SK-N-SH treated with all-trans-retinoic acid at 6 μM for 48 hours (cell line): ENCODE measurements around the gene NUP37.

ENCODE experiments used
- CREB5 ChIP-seq: fragments of 250-450 bp; sonication (Bioruptor Pico); IDR thresholded peaks from 2 replicates; pipeline ENCODE4 v1.5.1; 2020; ENCODE audit warnings: low read depth, mild to moderate bottlenecking, moderate library complexity
- ESRRG ChIP-seq: fragments of 250-450 bp; sonication (Bioruptor Pico); IDR thresholded peaks from 2 replicates; pipeline ENCODE4 v1.6.1; 2021; ENCODE audit warnings: mild to moderate bottlenecking
- PPARA ChIP-seq: fragments of 250-450 bp; sonication (Bioruptor Pico); IDR thresholded peaks from 2 replicates; pipeline ENCODE4 v1.5.0; 2020; ENCODE audit warnings: mild to moderate bottlenecking, borderline replicate concordance
- RARB ChIP-seq: fragments of 250-450 bp; sonication (Bioruptor Pico); IDR thresholded peaks from 2 replicates; pipeline ENCODE4 v1.8.0; 2021; ENCODE audit warnings: mild to moderate bottlenecking, moderate library complexity
- ZFP3 ChIP-seq: fragments of 250-450 bp; sonication (Bioruptor Pico); IDR thresholded peaks from 2 replicates; pipeline ENCODE4 v1.5.0; 2020; ENCODE audit warnings: mild to moderate bottlenecking, moderate library complexity
- ZFP30 ChIP-seq: fragments of 450-650 bp; formaldehyde crosslinking; IDR thresholded peaks from 2 replicates; pipeline ENCODE4 v1.5.0; 2022; ENCODE audit warnings: mild to moderate bottlenecking, moderate library complexity
- ZNF70 ChIP-seq: fragments of 450-650 bp; formaldehyde crosslinking; IDR thresholded peaks from 2 replicates; pipeline ENCODE4 v1.5.0; 2020; ENCODE audit warnings: mild to moderate bottlenecking, moderate library complexity
- ZNF8 ChIP-seq: fragments of 450-650 bp; formaldehyde crosslinking; IDR thresholded peaks from 2 replicates; pipeline ENCODE4 v1.5.0; 2020; ENCODE audit warnings: mild to moderate bottlenecking, moderate library complexity
- TF ChIP-seq, protein P1 (sequence below): fragments of 250-450 bp; sonication (Bioruptor Pico); IDR thresholded peaks from 2 replicates; pipeline ENCODE4 v1.8.0; 2020; ENCODE audit warnings: mild to moderate bottlenecking, moderate library complexity, borderline replicate concordance

- TF ChIP-seq ZFP30 (CRISPR knock-in tag) = no peak
- TF ChIP-seq, protein P1, sequence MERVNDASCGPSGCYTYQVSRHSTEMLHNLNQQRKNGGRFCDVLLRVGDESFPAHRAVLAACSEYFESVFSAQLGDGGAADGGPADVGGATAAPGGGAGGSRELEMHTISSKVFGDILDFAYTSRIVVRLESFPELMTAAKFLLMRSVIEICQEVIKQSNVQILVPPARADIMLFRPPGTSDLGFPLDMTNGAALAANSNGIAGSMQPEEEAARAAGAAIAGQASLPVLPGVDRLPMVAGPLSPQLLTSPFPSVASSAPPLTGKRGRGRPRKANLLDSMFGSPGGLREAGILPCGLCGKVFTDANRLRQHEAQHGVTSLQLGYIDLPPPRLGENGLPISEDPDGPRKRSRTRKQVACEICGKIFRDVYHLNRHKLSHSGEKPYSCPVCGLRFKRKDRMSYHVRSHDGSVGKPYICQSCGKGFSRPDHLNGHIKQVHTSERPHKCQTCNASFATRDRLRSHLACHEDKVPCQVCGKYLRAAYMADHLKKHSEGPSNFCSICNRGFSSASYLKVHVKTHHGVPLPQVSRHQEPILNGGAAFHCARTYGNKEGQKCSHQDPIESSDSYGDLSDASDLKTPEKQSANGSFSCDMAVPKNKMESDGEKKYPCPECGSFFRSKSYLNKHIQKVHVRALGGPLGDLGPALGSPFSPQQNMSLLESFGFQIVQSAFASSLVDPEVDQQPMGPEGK = no peak
- TF ChIP-seq ESRRG (CRISPR knock-in tag) = no peak
- TF ChIP-seq ZNF70 (CRISPR knock-in tag) = no peak
- no peak for TF ChIP-seq CREB5
- TF ChIP-seq PPARA = no peak
- no peak for TF ChIP-seq ZFP3 (CRISPR knock-in tag)
- no peak for TF ChIP-seq ZNF8 (CRISPR knock-in tag)
- no peak for TF ChIP-seq RARB (CRISPR knock-in tag)
Observed at GRCh38 chr12:102069707-102070106, 50.2 kb downstream of the NUP37 start.
